Lower lobe of right lung (tissue), 2 donors: ENCODE data around the gene LRRC25. TPM values are rescaled to one million over a fixed set of nuclear protein-coding genes. Genes with fewer than 3 reads are reported as not detected.

Experiments used
- ATAC-seq, 2 donors: fragments of 200-7000 bp; cut with Tn5 transposase; one replicate each; pipeline ENCODE4 v1.9.1; 2020 to 2022; ENCODE audit warnings: mild to moderate bottlenecking in 2 of 2, moderate library complexity in 2 of 2
- DNase-seq: peaks from one replicate; pipeline ENCODE4 v3.0.0-alpha.2; 2020
- H3K27ac ChIP-seq: fragments of 200-600 bp; one replicate; pipeline ENCODE4 v1.8.0; 2022
- H3K27me3 ChIP-seq: fragments of 200-600 bp; one replicate; pipeline ENCODE4 v1.8.0; 2022; ENCODE audit warnings: low read depth
- H3K36me3 ChIP-seq: fragments of 200-600 bp; one replicate; pipeline ENCODE4 v1.8.0; 2022; ENCODE audit warnings: mild to moderate bottlenecking
- H3K4me1 ChIP-seq: fragments of 200-600 bp; one replicate; pipeline ENCODE4 v1.8.0; 2022
- H3K4me3 ChIP-seq: fragments of 200-600 bp; one replicate; pipeline ENCODE4 v1.8.0; 2022; ENCODE audit warnings: mild to moderate bottlenecking
- H3K9me3 ChIP-seq: fragments of 200-600 bp; one replicate; pipeline ENCODE4 v1.8.0; 2022
- CTCF ChIP-seq: fragments of 200-600 bp; IDR thresholded peaks from one replicate; pipeline ENCODE4 v1.8.0; 2022; ENCODE audit warnings: antibody characterized with exemption, mild to moderate bottlenecking
- intact Hi-C: fragments of 100-400 bp; cut with DNase I; formaldehyde crosslinking; loops from one replicate; pipeline ENCODE4 v1.11.0; 2022
- total RNA-seq: library from RNA; stranded (reverse); fragmentation: NEBNext Ultra II Directional; extraction: Animal tissue kit (Norgen Biotek cat#: 25700); gene quantifications from one replicate; pipeline ENCODE4 v1.2.1, GENCODE V29; 2021
- donor health status: DM: no; HTN: yes; CAD: no; lungs with severe emphysema.

LRRC25 gene
- total RNA-seq, 1 donor from 2014 or later, result 35.4 TPM

GRCh38 chr19:18430417-18431144 is 33.2 kb upstream of the LRRC25 start:
- intact Hi-C loops, result no loop called here
- Histone ChIP-seq H3K27ac (no peak overlapping the region), H3K4me1 (peaks cover 44% of the 10 kb centered on the region), H3K27me3 (no peaks in the 10 kb centered on the region), H3K4me3 (no peak overlapping the region), H3K36me3 (peaks cover 13% of the 10 kb centered on the region), H3K9me3 (no peaks in the 10 kb centered on the region)
- TF ChIP-seq CTCF, result no peak
- ATAC-seq (no peak), DNase-seq (no peak)

GRCh38 chr19:18429717-18430416 is 32.4 kb upstream of the LRRC25 start:
- Histone ChIP-seq H3K36me3 (peaks cover 6% of the 10 kb centered on the region), H3K27me3 (no peaks in the 10 kb centered on the region), H3K4me1 (peaks cover 51% of the 10 kb centered on the region), H3K27ac (peak overlapping the region; percentile 68), H3K9me3 (no peaks in the 10 kb centered on the region), H3K4me3 (peak overlapping the region; percentile 50)
- intact Hi-C loops, result no loop called here
- DNase-seq, result no peak
- no peak for TF ChIP-seq CTCF
- ATAC-seq, result no peak

- TF ChIP-seq CTCF, result no peak
- ATAC-seq, result peak; percentile 76 to 79
- peak overlapping the region; percentile 50 for H3K4me3 ChIP-seq
- peak; percentile 86 for DNase-seq
- H3K4me1 ChIP-seq, result peaks cover 47% of the 10 kb centered on the region
- no peaks in the 10 kb centered on the region for H3K27me3 ChIP-seq
- peaks cover 6% of the 10 kb centered on the region for H3K36me3 ChIP-seq
- intact Hi-C loops, result no loop called here
- H3K9me3 ChIP-seq, result no peaks in the 10 kb centered on the region
- peak overlapping the region; percentile 68 for H3K27ac ChIP-seq
Measured at GRCh38 chr19:18428787-18429674, 31.6 kb upstream of the LRRC25 start.

- Histone ChIP-seq H3K27ac (peak overlapping the region; percentile 68), H3K4me1 (peaks cover 51% of the 10 kb centered on the region), H3K4me3 (no peak overlapping the region), H3K27me3 (no peaks in the 10 kb centered on the region), H3K9me3 (no peaks in the 10 kb centered on the region), H3K36me3 (peaks cover 6% of the 10 kb centered on the region)
- ATAC-seq, result no peak
- DNase-seq, result no peak
- no peak for TF ChIP-seq CTCF
- intact Hi-C loops, result no loop called here
Measured at GRCh38 chr19:18428173-18428786, 30.9 kb upstream of the LRRC25 start.

GRCh38 chr19:18427743-18428113 is 30.3 kb upstream of the LRRC25 start:
- H3K36me3 ChIP-seq, result peaks cover 6% of the 10 kb centered on the region
- peaks cover 51% of the 10 kb centered on the region for H3K4me1 ChIP-seq
- ATAC-seq (no peak), DNase-seq (no peak)
- TF ChIP-seq CTCF, result no peak
- intact Hi-C loops, result no loop called here
- no peaks in the 10 kb centered on the region for H3K9me3 ChIP-seq
- no peak overlapping the region for H3K27ac ChIP-seq
- no peak overlapping the region for H3K4me3 ChIP-seq
- H3K27me3 ChIP-seq, result no peaks in the 10 kb centered on the region
